K562 (cell line): ENCODE measurements around the gene CREG2. TPM values are rescaled to one million over a fixed set of nuclear protein-coding genes. Genes with fewer than 3 reads are reported as not detected.
A peak's percentile ranks its signal among the peaks of the same experiment; 100 is the strongest.

Experiments used
- ATAC-seq: fragments of 200-7000 bp; cut with Tn5 transposase; 3 replicates; pipeline ENCODE4 v1.9.1; 2020; ENCODE audit warnings: moderate library complexity
- BruUV-seq: library from RNA; stranded (reverse); fragments of 400-500 nt; replicated peaks from 2 replicates; lab custom pipeline; 2021; lab: Mats Ljungman, UMichigan
- CTCF ChIA-PET: fragments of 300-600 bp; formaldehyde crosslinking; extraction: SDS; loops from one replicate; lab custom pipeline; 2021; ENCODE audit warnings: low intra/inter-chr PET ratio; lab: Yijun Ruan, JAX
- POLR2A ChIA-PET: fragments of 300-600, 350-650 bp; sonication (Branson Sonifier 250); formaldehyde crosslinking; extraction: SDS; loops from one replicate; lab custom pipeline; 2021; ENCODE audit warnings: antibody characterized with exemption, inconsistent platforms; lab: Yijun Ruan, JAX
- DNase-seq, 4 experiments: peaks; one replicate each; pipeline versions ENCODE4 v3.0.0 to v3.0.0-alpha.2; 2011 to 2018; ENCODE audit warnings: low spot score in 3 of 4, mixed read lengths in 3 of 4; ENCODE audit errors: extremely low read depth in 1 of 4
- FAIRE-seq: peaks from 2 replicates; lab custom pipeline; 2011; peaks lifted over from hg19 to GRCh38; lab: Jason Lieb, UNC
- H2AFZ ChIP-seq: 2 replicates; pipeline ENCODE4 v1.6.0; 2011; ENCODE audit warnings: low read depth, low read length, control low read depth, inconsistent platforms
- H3K27ac ChIP-seq: fragments of 200-600 bp; 3 replicates; pipeline ENCODE4 v1.8.0; 2011; ENCODE audit warnings: low read depth, mild to moderate bottlenecking, control low read depth, inconsistent platforms, low read length, moderate library complexity, mixed read lengths; ENCODE audit errors: extremely low read depth
- H3K27me3 ChIP-seq, 2 experiments: fragments of 300-600 bp in 1 of 2; 2 replicates in 1 of 2; 3 replicates in 1 of 2; pipeline versions ENCODE4 v1.6.0 to v1.8.0; 2011; ENCODE audit warnings: inconsistent platforms in 2 of 2, low read length in 2 of 2, mild to moderate bottlenecking in 1 of 2, mixed read lengths in 1 of 2, moderate library complexity in 1 of 2; ENCODE audit not compliant: control insufficient read depth in 2 of 2, insufficient read depth in 2 of 2
- H3K36me3 ChIP-seq: fragments of 300-600 bp; 3 replicates; pipeline ENCODE4 v1.8.0; 2011; ENCODE audit warnings: mild to moderate bottlenecking, low read length, inconsistent platforms; ENCODE audit not compliant: control insufficient read depth, insufficient read depth
- H3K4me1 ChIP-seq, 2 experiments: fragments of 200-600 bp in 1 of 2; replicated peaks in 1 of 2; 2 replicates in 1 of 2; 3 replicates in 1 of 2; pipeline versions ENCODE4 v1.5.1 to v1.8.0; 2011; ENCODE audit warnings: inconsistent platforms in 2 of 2, low read length in 2 of 2, mild to moderate bottlenecking in 1 of 2, mixed read lengths in 1 of 2, moderate library complexity in 1 of 2; ENCODE audit not compliant: control insufficient read depth in 2 of 2, insufficient read depth in 2 of 2
- H3K4me2 ChIP-seq: 2 replicates; pipeline ENCODE4 v1.6.1; 2011; ENCODE audit warnings: low read length, control low read depth, inconsistent platforms, mixed read lengths; ENCODE audit not compliant: insufficient read depth
- H3K4me3 ChIP-seq: fragments of 200-600 bp; sonication (generic), shearing (Covaris generic); 2 replicates; pipeline ENCODE4 v1.5.1; 2016; ENCODE audit warnings: control low read depth, inconsistent platforms
- H3K79me2 ChIP-seq: fragments of 200-600 bp; 3 replicates; pipeline ENCODE4 v1.8.0; 2011; ENCODE audit warnings: low read length, inconsistent platforms; ENCODE audit not compliant: control insufficient read depth, insufficient read depth
- H3K9ac ChIP-seq, 2 experiments: 2 replicates each; pipeline versions ENCODE4 v1.6.0 to v1.6.1; 2011; ENCODE audit warnings: low read depth in 2 of 2, low read length in 2 of 2, control low read depth in 1 of 2, inconsistent platforms in 1 of 2, mild to moderate bottlenecking in 1 of 2, mixed read lengths in 1 of 2; ENCODE audit not compliant: insufficient read depth in 1 of 2
- H3K9me1 ChIP-seq: one replicate; pipeline ENCODE4 v1.6.0; 2011; ENCODE audit warnings: inconsistent platforms, mild to moderate bottlenecking, low read length, moderate library complexity; ENCODE audit not compliant: control insufficient read depth, insufficient read depth
- H3K9me3 ChIP-seq: replicated peaks from 2 replicates; pipeline ENCODE4 v1.5.1; 2011; ENCODE audit warnings: low read depth, low read length, inconsistent platforms; ENCODE audit not compliant: control insufficient read depth, insufficient read depth
- H4K20me1 ChIP-seq: replicated peaks from 2 replicates; pipeline ENCODE4 v1.6.1; 2011; ENCODE audit warnings: low read length, inconsistent platforms, mixed read lengths; ENCODE audit not compliant: control insufficient read depth, insufficient read depth
- C11orf30 ChIP-seq: fragments of 450-650 bp; IDR thresholded peaks from 2 replicates; pipeline ENCODE4 v1.6.1; 2016; ENCODE audit warnings: low read depth, mild to moderate bottlenecking
- CHD1 ChIP-seq: fragments of 200-600 bp; sonication (generic); IDR thresholded peaks from one replicate; pipeline ENCODE4 v1.6.1; 2012; ENCODE audit warnings: mild to moderate bottlenecking, moderate library complexity, low read length, inconsistent platforms
- ELF4 ChIP-seq: fragments of 450-650 bp; formaldehyde crosslinking; IDR thresholded peaks from 2 replicates; pipeline ENCODE4 v1.4.0; 2022; ENCODE audit warnings: missing genetic modification characterization
- ESRRA ChIP-seq: fragments of 450-650 bp; IDR thresholded peaks from 2 replicates; pipeline ENCODE4 v1.6.1; 2014; ENCODE audit warnings: low read depth, mild to moderate bottlenecking, moderate library complexity, borderline replicate concordance
- FOS ChIP-seq: IDR thresholded peaks from 3 replicates; pipeline ENCODE4 v1.6.1; 2011; ENCODE audit not compliant: insufficient read length; ENCODE audit errors: extremely low read depth
- HDGF ChIP-seq: fragments of 450-650 bp; IDR thresholded peaks from 2 replicates; pipeline ENCODE4 v1.6.1; 2016
- KDM4B ChIP-seq, 2 experiments: fragments of 450-650 bp in 1 of 2; sonication (generic) in 1 of 2; IDR thresholded peaks; 2 replicates each; pipeline ENCODE4 v1.6.1; 2016 to 2017; ENCODE audit warnings: borderline replicate concordance in 2 of 2, antibody characterized with exemption in 1 of 2, low read depth in 1 of 2, mild to moderate bottlenecking in 1 of 2
- MAFF ChIP-seq: IDR thresholded peaks from 2 replicates; pipeline ENCODE4 v1.6.1; 2012; ENCODE audit warnings: low read length, improper control_type of control experiment
- MAFG ChIP-seq: fragments of 450-650 bp; conservative IDR thresholded peaks from 2 replicates; pipeline ENCODE4 v1.6.1; 2016; ENCODE audit warnings: missing genetic modification characterization, missing compliant biosample characterization
- MIER1 ChIP-seq: fragments of 450-650 bp; IDR thresholded peaks from 2 replicates; pipeline ENCODE4 v1.6.1; 2016; ENCODE audit warnings: antibody characterized with exemption, mild to moderate bottlenecking, low read depth
- RBBP5 ChIP-seq: fragments of 200-600 bp; sonication (generic); IDR thresholded peaks from 2 replicates; pipeline ENCODE4 v1.6.1; 2012; ENCODE audit warnings: borderline replicate concordance, mild to moderate bottlenecking, low read length, control low read depth, inconsistent platforms; ENCODE audit not compliant: insufficient read depth, poor library complexity, severe bottlenecking
- SREBF2 ChIP-seq: sonication (generic); formaldehyde crosslinking; IDR thresholded peaks from 2 replicates; pipeline ENCODE4 v1.4.0; 2020; ENCODE audit warnings: mild to moderate bottlenecking, missing genetic modification reagents
- YBX1 ChIP-seq: fragments of 450-650 bp; IDR thresholded peaks from 2 replicates; pipeline ENCODE4 v1.7.1; 2016; ENCODE audit warnings: mild to moderate bottlenecking
- ZNF175 ChIP-seq: fragments of 200-800 bp; sonication (Bioruptor generic); IDR thresholded peaks from 2 replicates; pipeline ENCODE4 v1.6.1; 2016; ENCODE audit warnings: low read depth, mild to moderate bottlenecking, missing genetic modification characterization, missing compliant biosample characterization
- ZNF274 ChIP-seq: IDR thresholded peaks from 2 replicates; pipeline ENCODE4 v1.6.1; 2011; ENCODE audit warnings: low read depth, mild to moderate bottlenecking, low read length, moderate library complexity, borderline replicate concordance
- ZNF316 ChIP-seq: fragments of 450-650 bp; IDR thresholded peaks from 2 replicates; pipeline ENCODE4 v1.6.1; 2016
- ZNF583 ChIP-seq: fragments of 250-450 bp; sonication (Bioruptor Pico); IDR thresholded peaks from 2 replicates; pipeline ENCODE4 v1.4.0; 2020
- WGBS: fragments of 100-300 bp; shearing (Covaris generic); methylation state at CpG from one replicate; pipeline ENCODE4 v1.1.6; 2016; ENCODE audit warnings: low coverage, mixed read lengths; ENCODE audit not compliant: insufficient coverage; ENCODE audit errors: missing lambda C conversion rate; 5-methylcytosine and 5-hydroxymethylcytosine counted together
- in situ Hi-C: fragments of 300-500 bp; cut with MboI; formaldehyde crosslinking; loops from 4 replicates; pipeline ENCODE4 v1.15.0; 2018; ENCODE audit warnings: inconsistent platforms, mixed read lengths
- intact Hi-C: fragments of 100-400 bp; cut with micrococcal nuclease; formaldehyde crosslinking; loops from 2 replicates; pipeline ENCODE4 v1.14.2; 2022
- polyA plus RNA-seq, 8 experiments: library from polyadenylated mRNA; depleted of rRNA in 4 of 8; stranded (reverse) in 5 of 8; unstranded in 3 of 8; fragments of >200 nt; fragmentation: Nextera tagmentation in 2 of 8; fragmentation: Illumina TruSeq in 1 of 8; extraction: Ambion mirVana in 2 of 8; extraction: Trizol in 1 of 8; gene quantifications; 2 replicates each; pipeline versions ENCODE4 v1.2.1 to v1.2.3, GENCODE V29; 2011 to 2014; ENCODE audit warnings: inconsistent platforms in 1 of 8, missing spikeins in 1 of 8
- total RNA-seq, 7 experiments: library from RNA; depleted of rRNA in 6 of 7; stranded (reverse); fragments of >200 nt in 6 of 7; fragmentation: Illumina TruSeq in 2 of 7; extraction: Trizol in 2 of 7; gene quantifications; 2 replicates each; pipeline versions ENCODE4 v1.2.1 to v1.2.3, GENCODE V29; 2011 to 2021; ENCODE audit warnings: low replicate concordance in 1 of 7
- TF ChIP-seq, protein P1 (sequence below), 2 experiments: fragments of 450-650 bp; IDR thresholded peaks; 2 replicates each; pipeline ENCODE4 v1.6.1; 2016
- TF ChIP-seq, protein P2 (sequence below): fragments of 250-450 bp; sonication (Bioruptor Pico); IDR thresholded peaks from 2 replicates; pipeline ENCODE4 v1.8.0; 2022; ENCODE audit warnings: inconsistent platforms, mild to moderate bottlenecking, moderate library complexity, borderline replicate concordance

CREG2 gene
- total and polyA plus RNA-seq, 9 of the 15 experiments (the other 6 are each of a cell fraction or from before 2014, with no cell fraction given), result not detected

DNA sequence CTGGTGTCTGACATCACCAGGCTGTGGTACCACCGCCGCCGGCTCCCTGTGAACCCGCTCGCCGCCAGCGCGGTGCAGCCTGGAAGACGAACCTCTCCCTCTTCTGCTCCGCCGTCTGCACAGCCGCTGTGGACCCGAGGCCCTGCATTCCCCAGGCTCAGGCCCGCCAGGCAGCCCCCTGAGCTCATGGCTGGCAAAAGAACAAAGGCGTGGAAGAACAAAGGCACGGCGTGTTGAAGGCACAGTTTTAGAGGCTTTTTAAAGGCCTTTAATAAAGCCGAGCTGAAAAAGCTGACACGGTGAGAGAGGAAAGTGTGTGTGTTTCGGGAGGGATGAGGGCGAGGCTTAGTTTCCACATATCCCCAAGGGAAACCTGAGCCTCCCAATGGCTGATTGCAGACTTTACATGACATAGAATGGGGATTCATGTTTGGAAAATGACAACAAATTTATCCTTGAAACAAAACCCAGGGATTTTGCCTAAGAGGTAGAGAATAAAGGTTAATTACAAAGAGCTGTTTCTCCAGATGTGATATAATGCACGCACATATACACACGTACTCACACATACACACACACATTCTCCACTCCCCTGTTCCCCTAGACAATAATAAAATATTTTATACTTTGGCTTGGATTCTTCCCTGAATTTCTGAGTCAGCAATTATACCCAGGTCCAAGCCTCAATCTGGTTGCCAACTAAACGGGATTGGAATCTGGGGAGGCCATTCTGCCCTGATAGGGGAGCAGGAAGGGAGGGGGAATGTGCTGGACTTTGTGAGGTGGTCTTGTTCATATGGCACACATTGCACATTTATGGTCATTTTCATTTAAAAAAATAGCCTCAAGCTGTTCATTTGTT lies 47.9 kb upstream of the CREG2 start:
- FAIRE-seq (no peak), DNase-seq (no peak), ATAC-seq (no peak; the same call in 2 of the 3 replicates)
- no peaks in the 10 kb centered on the region for H3K36me3 ChIP-seq
- under 1% methylated on average over 23 of the region's 24 CpGs for WGBS
- H3K27ac ChIP-seq, result no peak overlapping the region
- no peaks in the 10 kb centered on the region for H3K9me3 ChIP-seq
- H3K9me1 ChIP-seq, result no peaks in the 10 kb centered on the region
- H3K4me2 ChIP-seq, result no peak overlapping the region
- in situ Hi-C loops, result no loop called here
- H3K4me1 ChIP-seq, result peaks cover 3% of the 10 kb centered on the region in 2 experiments; a peak in 4 of 5 replicates
- no peak overlapping the region for H3K9ac ChIP-seq
- H4K20me1 ChIP-seq, result peaks cover 5% of the 10 kb centered on the region; the same call in 1 of the 2 replicates
- no peaks in the 10 kb centered on the region for H3K79me2 ChIP-seq
- no peak overlapping the region for H2AFZ ChIP-seq
- POLR2A ChIA-PET, result no interaction called here
- intact Hi-C loops, result no loop called here
- no TSS peak for BruUV-seq
- CTCF ChIA-PET, result no interaction called here
- peaks cover 17 to 34% of the 10 kb centered on the region in 2 experiments; a peak in 4 of 5 replicates for H3K27me3 ChIP-seq
- H3K4me3 ChIP-seq, result no peak overlapping the region
- TF ChIP-seq, protein P1, sequence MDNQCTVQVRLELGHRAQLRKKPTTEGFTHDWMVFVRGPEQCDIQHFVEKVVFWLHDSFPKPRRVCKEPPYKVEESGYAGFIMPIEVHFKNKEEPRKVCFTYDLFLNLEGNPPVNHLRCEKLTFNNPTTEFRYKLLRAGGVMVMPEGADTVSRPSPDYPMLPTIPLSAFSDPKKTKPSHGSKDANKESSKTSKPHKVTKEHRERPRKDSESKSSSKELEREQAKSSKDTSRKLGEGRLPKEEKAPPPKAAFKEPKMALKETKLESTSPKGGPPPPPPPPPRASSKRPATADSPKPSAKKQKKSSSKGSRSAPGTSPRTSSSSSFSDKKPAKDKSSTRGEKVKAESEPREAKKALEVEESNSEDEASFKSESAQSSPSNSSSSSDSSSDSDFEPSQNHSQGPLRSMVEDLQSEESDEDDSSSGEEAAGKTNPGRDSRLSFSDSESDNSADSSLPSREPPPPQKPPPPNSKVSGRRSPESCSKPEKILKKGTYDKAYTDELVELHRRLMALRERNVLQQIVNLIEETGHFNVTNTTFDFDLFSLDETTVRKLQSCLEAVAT (IDR thresholded peaks at IDR 0.05), result no peak
- TF ChIP-seq FOS (no peak), RBBP5 (no peak), SREBF2 (CRISPR knock-in tag) (no peak), ELF4 (CRISPR knock-in tag) (no peak), ZNF316 (peak; percentile 69), ESRRA (no peak), YBX1 (no peak), ZNF583 (CRISPR knock-in tag) (no peak), CHD1 (no peak), C11orf30 (peak; percentile 63; the same call in 1 of the 2 replicates), ZNF175 (no peak), MAFF (peak; percentile 69), HDGF (no peak), ZNF274 (no peak), KDM4B (IDR thresholded peaks at IDR 0.05; ENCODE audit: borderline replicate concordance in 2 of 2, low read depth in 1 of 2) (no peak), MAFG (tag) (peak; percentile 60), MIER1 (no peak)
- TF ChIP-seq, protein P2, sequence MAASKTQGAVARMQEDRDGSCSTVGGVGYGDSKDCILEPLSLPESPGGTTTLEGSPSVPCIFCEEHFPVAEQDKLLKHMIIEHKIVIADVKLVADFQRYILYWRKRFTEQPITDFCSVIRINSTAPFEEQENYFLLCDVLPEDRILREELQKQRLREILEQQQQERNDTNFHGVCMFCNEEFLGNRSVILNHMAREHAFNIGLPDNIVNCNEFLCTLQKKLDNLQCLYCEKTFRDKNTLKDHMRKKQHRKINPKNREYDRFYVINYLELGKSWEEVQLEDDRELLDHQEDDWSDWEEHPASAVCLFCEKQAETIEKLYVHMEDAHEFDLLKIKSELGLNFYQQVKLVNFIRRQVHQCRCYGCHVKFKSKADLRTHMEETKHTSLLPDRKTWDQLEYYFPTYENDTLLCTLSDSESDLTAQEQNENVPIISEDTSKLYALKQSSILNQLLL (CRISPR knock-in tag), result no peak
